Stimulated activated CD4-positive, alpha-beta T cell treated with anti-CD3 and anti-CD28 coated beads, Interleukin-12 subunit alpha, Interleukin-12 subunit beta, amount 100 ng/mL, for 24 hours (primary cell): ENCODE results near the gene DNAJC5.

Experiments
- DNase-seq, 2 experiments: peaks; one replicate each; pipeline ENCODE4 v3.0.0-alpha.2; 2020; ENCODE audit warnings: low read depth in 2 of 2

The DNAJC5 gene

GRCh38 chr20:63884506-63885263, 10.2 kb upstream of the DNAJC5 start:
- DNase-seq: no peak

DNA sequence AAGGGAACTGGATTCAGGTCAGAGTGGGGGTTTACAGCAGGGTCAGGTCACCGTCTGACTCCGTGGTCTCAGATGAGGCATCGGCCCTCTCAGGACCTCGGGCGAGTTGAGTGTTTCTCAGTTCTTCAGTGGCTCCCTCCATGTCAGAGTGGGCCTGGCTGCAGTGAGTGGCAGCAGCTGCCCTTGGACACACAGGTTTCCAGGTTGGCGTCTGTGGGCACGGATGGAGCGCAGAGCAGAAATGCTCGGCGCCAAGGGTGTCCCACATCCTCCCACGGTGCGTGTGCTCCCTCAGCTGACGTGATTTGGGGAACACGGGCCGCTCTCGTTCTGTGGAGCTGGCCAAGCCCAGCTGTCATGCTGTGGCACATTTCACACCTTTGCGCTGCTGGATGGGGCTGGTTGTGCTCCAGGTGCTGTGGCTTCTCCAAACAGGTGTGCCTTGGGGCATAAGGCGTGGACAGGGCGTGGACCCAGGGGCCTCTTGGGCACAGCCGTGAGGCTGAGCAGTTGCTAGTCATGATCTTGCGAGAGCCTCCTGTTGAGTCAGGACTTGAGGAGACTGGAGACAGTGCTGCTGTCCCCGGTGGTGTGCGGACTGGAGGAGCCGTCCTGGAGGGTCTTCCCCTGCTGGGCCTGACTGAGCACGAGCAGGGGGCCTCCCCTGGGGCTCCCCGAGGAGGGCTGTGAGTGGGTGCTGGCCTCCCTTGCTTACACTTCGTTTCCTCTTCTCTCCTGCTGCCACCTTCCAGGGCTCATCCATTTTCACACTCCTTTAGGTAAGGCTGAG, 9.5 kb upstream of the DNAJC5 start:
- no peak for DNase-seq

GRCh38 chr20:63886054-63886419, 8.9 kb upstream of the DNAJC5 start:
- DNase-seq: no peak

DNA sequence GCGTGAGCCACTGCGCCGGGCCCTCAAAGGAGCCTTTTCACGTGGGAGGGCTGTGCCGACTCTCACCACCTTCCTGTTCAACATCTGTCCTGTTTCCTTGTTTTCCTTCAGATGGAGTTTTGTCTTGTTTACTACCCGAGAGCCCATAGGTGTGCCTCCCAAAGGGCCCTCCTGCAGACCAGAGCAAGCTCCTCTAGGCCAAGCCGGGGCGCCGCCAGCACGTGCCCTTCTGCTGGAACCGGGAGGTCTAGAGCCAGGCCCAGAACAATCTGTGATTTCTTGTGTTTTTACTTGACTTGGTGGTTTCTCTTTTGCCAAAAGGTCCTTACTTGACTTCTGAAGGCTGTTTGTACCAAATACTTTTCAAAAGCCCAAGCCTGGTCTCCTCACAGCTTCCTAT, 8.0 kb upstream of the DNAJC5 start:
- no peak for DNase-seq

DNA sequence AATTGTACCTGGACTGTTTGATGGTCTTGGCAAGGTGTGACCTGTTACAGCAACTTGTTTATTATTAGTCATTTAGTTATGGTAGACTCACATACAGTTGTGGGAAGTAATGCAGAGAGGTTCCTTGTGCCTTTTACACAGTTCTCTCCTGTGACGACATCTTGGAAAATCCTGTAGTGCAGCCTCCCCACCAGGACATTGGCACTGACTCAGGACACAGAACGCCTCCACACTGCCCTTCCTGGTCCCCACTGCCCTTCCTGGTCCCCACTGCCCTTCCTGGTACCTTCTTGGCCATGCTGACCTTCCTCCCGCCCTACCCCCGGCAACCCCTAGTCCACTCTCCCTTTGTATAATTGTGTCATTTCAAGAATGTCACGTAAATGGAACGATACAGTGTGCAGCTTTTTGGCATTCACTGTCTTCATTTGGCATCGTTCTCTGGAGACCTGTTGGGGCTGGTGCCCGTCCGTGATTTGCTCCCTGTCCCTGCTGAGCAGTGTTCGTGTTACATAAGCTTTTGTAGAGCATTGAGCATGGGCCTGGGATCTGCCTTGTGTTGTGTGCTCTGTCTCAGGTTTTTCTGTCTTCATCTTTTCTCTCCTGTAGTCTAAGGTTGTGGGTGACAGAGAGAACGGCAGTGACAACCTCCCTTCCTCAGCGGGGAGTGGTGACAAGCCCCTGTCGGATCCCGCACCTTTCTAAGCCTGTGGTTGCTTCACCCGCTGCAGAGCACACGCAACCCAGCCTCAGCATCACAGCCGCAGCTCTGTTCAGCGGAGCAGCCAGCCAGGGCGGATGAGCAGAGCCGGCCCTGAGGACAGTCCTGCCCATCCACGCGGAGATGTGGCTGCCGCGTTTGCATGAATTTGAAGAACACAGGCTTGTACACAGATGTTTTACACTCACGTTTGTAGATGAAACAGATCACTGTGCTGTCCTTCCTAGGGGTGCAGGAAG, 5.4 kb upstream of the DNAJC5 start:
- DNase-seq: no peak

DNA sequence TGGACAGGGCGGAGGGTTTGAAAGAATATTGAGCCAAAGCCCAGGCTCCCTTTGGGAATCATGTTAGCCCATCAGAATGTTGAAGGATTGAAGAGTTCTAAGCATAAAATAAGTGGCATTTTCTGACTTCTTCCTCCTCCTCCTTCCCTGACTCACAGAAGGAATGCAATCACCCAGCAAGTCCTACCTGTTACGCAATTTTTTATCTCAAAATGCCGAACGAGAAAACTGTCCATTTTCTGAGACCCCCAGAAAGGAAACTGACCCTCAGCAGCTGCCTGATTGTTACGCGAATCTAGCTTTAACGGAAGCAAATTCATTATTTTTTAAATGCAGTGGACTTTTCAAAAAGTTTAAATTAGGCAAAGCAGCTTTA, 4.7 kb upstream of the DNAJC5 start:
- no peak for DNase-seq

DNA sequence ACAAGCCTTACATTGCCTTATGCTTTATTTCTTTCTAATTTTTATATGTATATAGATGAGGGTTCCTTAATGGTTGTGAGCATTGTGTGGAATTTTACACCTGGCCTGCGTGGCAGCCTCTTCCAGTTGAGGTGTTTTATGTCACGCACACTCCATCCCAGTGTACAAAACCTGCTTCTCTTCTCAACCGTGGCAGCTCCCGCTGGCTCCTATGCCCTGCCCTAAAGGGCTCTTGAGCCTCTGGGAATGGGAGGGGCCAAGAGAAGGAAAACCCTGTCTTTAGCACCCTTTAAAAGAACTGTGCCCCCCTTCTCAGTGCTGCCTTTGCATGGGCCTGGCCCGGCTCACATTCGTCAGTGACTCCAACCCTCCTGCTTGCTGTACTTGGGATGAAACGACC, 4.3 kb upstream of the DNAJC5 start:
- no peak for DNase-seq

DNA sequence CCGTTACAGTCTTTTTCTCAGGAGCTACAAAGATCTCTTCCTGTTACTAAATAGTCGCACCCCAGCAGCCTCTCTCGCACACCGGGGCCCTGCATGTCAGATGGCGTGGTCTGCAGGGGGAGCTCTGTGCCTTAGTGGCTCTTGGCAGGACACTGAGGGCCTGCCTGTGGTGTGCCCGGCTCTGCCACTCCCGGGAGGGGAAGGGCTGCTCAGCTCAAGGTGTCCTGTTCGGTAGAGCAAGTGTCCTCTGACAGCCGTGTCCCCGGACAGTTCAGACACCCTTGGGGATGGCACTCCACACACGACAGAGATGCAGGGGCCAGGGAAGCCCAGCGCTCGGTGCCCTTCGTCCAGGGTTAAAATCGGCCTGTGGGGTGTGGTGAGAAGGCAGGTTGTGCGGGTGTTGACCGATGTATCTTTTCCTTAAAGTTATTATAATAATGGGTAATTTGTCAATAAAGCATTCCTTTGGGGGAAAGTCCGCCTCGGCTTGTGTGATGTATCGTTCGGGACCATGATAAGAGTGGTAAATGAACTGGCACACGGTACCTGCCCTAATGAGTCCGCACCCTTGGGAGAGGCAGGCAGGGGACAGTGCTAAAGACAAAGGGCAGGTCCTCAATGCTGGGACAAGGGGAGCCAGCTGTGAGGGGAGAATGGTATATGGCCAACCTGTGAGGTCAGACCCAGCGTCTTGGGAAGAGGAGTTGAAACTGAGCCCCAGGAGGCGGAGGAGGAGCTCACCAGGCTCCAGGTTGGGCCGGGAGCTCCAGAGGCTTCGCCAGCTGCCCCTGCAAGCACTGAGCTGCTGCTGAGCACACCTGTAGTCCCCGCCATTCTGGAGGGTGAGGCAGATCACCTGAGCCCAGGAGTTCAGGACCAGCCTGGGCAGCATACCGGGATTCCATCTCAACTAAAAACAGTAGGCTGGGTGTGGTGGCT, 3.6 kb upstream of the DNAJC5 start:
- no peak for DNase-seq

- no peak for DNase-seq
Measured at GRCh38 chr20:63892402-63892801, 2.5 kb upstream of the DNAJC5 start.

- no peak for DNase-seq
Measured at GRCh38 chr20:63893999-63894357, 948 bp upstream of the DNAJC5 start.

DNA sequence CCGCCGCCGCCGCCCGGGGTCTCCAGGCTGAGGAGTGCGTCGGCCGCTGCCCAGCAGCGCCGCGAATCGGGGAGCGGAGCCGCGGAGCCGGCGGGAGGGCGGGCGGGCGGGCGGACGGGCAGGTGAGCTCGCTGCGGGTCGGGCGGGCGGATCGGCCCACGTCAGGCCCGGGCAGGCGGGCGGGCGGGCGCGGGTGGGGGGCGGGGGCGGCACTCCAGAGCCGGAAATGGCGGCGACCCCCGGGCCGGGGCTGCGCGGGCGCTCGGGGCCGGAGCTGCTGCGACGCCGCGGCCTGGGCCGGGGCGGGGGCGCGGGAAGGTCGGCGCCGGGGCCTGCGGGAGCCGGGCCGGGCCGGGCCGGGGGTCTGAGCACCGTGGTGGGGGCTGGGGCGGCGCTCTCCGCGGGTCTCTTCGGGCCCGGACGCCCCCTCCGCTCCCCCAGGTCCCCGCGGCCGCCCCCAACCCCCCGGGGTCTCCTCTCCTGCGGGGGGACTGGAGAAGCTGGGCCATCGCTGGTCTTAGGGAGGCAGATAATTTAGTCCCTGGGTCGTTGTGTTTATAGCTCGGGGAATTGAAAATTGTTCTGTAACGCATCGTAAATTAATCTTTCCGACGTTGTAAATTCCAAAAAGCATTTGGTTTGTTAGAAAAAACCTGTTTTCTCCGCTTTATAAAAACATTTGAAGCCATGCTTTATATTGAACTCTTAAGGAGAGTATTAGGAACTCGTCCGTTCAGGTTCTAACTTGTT, 451 bp downstream of the DNAJC5 start:
- DNase-seq: no peak

- DNase-seq: no peak
Measured at GRCh38 chr20:63895952-63896263, 982 bp downstream of the DNAJC5 start.

GRCh38 chr20:63896264-63897105, 1.6 kb downstream of the DNAJC5 start:
- no peak for DNase-seq

DNA sequence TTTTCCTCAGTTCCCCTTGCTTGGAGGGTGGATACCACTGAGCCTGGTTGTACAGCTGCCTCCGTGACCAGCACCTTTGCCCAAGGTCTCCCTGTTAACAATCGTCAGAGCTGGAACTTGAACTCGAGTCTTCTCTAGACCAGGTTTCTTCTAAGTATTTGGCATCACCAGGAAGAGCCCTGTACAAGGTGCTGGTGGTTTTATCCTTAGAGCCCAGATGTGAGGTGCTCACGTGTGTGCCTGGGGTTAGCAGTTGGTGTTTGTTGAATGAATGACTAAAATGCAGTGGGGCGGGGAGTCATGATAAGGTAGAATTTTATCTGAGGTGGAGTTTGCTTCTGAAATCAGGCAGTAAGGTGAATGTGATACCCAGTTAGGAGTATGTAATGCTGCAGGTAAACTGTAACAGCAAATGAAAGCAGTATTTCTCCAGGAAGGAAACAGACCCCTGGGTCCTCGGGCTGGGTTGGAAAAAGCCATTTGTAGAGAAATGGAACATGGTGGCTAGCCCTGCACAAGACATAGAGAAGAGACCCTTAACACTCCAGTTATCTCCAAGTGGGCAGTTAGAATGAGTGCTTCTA, 3.1 kb downstream of the DNAJC5 start:
- no peak for DNase-seq

- DNase-seq: no peak
Measured at GRCh38 chr20:63898882-63899558, 4.1 kb downstream of the DNAJC5 start.

DNA sequence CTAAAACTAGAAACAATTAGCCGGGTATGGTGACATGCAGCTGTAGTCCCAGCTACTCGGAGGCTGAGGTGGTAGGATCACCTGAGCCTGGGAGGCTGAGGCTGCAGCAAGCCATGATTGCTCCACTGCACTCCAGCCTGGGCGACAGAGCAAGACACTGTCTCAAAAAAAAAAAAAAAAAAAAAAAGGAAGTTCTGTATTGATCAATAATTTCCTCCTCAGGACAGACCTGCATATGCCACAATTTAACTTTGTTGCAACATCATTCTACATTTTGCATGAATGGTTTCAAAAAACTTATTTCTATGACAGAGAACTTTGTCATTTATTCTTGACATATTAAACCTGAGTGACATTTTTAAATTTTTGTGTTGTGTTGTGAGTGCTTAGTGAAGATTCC, 5.5 kb downstream of the DNAJC5 start:
- no peak for DNase-seq

GRCh38 chr20:63903796-63904561, 9.1 kb downstream of the DNAJC5 start:
- no peak for DNase-seq
